GM19463 (cell line): ENCODE data around the gene BHMT2.

ENCODE experiments used
- ATAC-seq: cut with Tn5 transposase; IDR thresholded peaks from one replicate; pipeline ENCODE4 v1.9.1; 2021; ENCODE audit warnings: mild to moderate bottlenecking, moderate library complexity; ENCODE audit not compliant: unreplicated experiment

Gene BHMT2, protein sequence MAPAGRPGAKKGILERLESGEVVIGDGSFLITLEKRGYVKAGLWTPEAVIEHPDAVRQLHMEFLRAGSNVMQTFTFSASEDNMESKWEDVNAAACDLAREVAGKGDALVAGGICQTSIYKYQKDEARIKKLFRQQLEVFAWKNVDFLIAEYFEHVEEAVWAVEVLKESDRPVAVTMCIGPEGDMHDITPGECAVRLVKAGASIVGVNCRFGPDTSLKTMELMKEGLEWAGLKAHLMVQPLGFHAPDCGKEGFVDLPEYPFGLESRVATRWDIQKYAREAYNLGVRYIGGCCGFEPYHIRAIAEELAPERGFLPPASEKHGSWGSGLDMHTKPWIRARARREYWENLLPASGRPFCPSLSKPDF

DNA sequence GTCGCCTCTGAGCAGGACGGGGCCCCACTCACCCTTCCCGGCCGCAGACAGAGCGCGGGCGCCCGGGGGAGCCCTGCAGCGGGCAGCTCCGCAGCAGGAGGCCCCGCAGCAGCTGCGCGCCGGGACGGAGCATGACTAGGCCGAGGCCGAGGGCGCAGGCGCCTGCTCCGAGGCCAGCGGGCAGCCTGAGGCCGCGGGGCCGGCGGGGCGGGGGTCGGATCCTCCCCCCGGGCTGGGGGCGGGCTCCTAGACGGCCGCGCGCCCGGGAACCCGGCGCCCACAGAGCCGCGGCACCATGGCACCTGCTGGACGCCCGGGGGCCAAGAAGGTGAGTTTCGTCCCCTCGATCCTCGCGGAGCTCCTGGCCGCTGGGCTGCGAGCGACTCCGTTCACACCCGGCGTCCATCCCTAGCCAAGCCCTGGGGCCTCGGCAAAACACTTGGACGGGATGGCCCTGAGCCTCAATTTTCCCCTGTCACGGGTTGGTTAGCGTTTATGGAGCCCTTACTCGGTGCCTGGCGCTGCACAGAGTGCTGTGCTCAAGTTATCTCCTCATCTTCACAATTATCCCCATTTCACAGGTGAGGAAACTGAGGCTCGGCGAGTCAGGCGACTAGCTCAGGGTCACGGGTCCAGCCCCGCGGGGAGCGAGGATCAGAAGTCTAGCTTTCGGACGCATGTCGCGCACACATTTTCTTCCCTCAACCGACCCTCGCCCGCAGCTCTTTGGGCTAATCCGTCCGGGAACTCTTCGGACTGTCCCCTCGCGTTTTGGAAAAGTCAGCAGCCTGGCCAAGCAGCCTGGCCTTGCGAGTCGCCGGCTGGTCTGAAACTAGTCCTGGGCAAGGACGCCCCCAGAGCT is at the start of gene BHMT2, which contains the start of gene DMGDH:
TSS of gene BHMT2 (plus strand) at position 280 of the 862 bp plus-strand sequence. CDS start at position 296, 16 bp downstream.
TSS of gene DMGDH (minus strand) at position 187 of the 862 bp plus-strand sequence. CDS start at position 133, 54 bp downstream.
- ATAC-seq = no peak

DNA sequence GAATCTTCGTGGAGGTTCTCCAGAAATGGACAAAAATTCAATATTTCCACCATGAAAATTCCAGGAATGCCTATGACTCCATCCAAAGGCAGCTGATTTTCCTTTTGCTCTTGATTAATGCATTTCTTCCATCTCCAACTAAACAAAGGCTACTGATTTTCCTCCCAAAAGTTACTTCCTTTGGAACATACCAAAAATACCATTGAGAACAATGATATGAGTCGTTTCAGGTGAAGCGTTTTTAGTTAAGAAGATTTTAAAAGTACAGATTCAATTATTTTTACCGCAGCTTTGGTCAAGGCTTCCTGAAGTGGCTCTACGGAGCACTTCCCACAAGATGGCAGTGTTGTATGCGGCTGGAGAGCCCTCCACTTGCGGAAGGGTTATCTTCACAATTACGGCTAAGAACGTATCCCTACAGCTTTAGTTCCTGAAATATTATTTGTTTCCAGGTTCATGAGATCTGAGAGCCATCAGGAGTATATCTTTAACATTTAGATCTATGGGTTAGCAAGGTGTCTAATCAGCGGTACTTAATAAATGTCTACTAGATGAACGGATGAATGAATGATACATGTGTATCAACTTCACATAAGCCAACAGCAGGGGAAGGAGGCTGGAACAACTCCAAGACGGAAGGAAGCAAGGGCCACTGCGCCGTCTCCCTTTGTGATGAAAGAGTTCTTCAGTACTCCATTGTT is 48.6 kb upstream of the BHMT2 start:
- ATAC-seq = no peak

DNA sequence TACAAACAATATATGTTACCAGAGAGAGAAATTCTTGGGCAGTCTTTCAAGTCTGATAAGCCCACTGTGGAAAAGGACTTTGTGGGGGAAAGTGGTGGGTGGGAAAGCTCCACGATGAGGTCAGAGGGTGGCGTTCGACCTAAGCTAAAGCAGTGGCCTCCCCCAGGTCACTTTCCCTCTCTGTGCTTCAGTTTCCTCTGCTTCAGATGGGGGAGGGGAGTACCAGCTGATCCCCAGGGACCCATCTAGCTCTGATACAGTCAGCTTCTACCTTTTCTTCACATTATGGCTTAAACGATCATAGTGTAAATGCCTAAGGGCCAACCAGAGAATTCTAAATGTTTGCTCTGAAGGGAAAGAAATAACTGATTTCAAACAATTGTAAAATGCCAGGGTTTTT is 47.8 kb upstream of the BHMT2 start:
- no peak for ATAC-seq

DNA sequence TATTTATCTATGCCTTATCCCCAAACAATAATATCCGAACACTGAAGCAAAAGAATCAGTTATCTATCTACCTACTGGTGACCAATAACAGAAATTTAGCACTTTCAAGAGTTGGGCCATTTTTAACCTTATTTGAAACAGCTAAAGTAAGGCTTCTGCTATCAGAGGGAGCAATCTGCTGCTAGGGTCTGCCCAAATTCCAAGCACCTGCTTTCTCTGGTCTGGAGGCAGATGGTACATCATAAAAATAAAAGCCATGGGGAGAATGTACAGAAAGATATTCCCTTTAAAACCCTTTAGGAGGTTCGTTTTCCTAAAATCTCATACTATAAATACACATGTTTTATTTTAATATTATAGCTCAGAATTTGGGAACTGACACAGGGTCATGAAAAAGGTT is 46.8 kb upstream of the BHMT2 start:
- no peak for ATAC-seq

DNA sequence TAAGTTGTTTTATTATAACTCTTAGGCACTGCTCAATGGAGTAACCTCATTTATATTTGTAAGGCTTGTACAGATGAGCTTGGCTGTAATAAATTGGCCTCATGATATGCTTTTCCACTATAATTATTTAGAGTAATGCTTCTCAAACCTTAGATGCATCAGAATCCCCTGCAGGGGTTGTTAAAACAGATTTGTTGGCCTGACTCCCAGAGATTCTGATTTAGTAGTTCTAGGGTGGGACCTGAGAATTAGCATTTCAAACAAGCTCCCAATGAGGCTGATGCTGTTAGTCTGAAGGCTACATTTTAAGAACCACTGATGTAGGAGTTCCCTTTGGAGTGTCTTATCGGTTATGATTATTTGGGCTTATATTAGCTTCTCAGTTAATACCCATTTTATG is 46.2 kb upstream of the BHMT2 start:
- no peak for ATAC-seq

DNA sequence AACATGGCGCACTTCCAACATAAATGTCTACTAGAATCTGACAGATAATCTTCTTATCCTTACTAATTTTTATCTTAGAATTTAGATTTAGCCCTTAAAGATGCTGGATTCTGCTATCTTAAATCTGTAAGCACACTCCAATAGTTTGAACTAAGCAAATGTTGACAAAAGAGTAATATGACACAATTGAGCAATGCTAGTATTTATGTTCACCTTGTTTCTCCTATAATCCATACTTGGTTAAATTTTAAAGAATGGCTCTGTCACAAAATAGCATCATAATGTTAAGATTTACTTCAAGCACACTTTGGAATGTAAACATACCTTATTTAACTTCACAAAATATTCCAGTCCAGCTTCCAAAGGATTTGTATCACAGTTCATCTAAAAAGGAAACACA is 45.6 kb upstream of the BHMT2 start:
- ATAC-seq = no peak

DNA sequence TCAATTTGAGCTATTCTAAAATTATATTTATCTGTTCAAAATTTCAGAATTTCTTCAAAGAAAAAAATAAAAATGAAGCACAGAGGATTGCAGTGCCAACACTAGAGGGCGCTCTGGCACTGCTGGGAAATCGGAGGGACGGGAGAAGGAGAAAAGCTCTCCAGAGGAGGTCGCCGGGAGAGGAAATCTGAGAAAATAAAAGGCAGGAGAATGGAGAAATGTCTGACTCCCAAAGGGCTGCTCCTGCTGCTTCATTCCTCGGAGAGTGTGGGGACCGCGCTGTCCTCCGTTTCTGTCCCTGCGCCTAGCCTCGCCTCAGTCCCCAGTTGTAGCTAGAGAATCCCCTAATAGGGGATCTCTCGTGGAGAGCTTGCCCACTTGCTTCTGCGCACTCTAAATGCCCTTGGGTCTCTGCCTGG is 44.5 kb upstream of the BHMT2 start:
- ATAC-seq = no peak

DNA sequence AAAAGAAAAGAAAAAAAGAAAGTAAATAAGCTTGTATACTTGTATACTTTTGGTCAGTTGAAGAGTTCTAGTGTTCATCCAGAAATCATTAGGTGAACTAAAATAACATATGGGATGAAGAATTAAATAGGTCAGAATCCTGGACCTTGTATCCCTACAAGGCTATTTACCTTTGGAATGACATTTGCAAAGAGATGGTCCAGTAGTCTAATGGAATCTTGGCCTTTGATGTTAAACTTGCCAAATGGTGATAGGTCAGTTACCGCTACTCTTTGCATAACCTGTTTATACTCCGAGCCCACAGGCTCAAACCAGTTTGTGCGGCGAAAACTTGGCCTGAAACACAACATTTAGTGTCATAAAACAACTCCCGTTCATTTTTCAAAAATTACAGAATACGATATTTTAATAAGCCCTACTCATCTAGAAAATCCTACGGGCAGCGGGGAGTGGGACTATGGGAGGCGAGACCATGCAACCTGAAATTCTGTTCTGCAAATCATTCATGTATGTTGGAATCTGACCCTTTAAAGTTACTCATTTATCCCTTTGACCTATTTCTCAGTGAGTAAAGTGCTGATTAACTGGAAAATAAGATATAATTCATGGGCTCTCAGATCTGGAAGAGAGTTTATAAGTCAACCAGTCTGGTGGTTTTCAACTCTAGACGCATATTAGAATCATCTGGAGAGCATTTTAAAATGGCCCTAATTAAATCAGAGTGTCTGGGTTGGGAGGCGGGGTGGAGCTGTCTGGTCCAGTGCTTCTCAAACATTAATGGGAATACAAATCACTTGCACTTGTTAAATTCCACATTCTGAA is 38.7 kb upstream of the BHMT2 start:
- ATAC-seq = no peak

DNA sequence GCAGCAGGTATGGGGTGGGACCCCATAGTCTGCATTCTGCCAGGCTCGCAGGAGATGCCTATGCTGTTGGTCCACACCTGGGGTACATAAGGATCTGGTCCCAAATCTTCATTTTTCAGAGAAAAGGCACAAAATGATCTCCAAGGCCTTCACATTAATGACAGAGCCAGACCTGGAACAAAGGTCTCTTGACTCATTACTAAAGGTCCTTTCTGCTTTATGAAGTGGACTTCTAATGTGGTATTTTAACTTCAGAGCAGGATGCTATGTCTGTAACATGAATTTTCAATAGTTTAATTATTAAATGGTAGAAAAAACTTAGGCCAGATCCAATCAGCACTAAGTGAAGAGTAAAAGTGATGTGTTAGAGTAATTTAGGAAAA is 38.1 kb upstream of the BHMT2 start:
- no peak for ATAC-seq

DNA sequence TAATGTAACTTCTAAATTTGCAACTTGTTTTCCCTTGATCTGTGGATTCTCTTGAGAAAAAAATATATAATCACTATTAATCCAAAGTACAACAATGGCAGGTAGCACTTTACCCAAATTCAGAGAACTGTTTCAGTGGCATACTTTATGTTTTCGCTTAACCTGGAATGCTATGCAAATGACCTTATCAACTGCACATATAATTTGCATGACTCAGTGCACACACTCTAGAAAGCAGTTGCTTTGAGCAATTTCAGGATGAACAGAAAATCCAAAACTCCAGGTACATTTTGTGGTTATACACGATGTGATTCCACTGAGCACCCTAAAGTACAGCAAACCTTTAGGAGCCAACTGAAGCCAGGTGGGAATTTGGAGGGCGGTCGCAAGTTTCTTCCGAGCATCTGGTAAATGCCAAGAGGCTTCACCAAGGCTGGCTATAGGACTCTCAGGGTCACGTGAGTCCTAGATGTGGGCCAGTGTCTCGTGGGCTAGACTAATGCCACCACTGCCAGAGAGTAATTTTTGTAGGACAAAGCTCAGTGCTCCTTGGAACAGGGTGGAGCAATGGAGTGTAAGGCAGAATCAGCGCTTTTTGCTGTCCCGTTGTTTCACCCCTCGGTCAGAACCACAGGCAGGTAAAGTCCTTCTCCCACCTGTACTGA is 37.4 kb upstream of the BHMT2 start:
- no peak for ATAC-seq

DNA sequence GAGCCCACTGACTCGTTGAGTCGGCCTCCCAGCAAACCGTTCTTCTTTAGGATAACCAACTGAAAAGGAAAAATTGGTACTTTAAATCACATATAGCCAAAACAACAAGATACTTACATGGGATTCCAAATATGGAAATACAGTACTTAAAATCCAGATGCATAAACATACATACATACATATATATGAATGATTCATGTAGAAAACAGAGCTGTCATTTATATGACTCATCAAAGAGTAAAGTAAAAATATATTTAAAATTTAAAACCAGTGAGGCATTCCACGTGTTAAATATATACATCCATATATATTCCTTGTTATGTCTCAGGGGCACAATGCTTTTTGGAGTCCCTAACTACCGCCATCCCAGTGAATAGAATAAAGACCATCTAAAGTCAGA is 36.8 kb upstream of the BHMT2 start:
- no peak for ATAC-seq

DNA sequence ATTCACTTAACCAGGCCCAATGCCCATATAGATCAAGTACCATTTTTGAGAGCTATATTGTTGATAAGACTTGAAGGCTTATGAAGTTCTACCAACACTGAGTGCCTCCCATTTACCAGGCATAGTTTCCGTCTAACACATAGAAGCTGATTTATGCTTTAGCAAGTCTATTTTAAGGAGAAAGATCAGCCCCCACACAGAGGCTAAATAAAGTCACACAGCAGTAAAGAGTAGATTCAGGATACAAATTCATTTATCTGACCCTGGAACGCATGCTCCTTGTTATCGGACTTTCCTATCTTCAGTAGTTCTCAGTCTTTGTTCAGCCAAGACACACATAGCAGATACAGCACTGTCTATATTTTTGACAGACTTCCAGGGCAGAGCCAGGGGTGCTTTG is 34.3 kb upstream of the BHMT2 start:
- ATAC-seq = no peak

DNA sequence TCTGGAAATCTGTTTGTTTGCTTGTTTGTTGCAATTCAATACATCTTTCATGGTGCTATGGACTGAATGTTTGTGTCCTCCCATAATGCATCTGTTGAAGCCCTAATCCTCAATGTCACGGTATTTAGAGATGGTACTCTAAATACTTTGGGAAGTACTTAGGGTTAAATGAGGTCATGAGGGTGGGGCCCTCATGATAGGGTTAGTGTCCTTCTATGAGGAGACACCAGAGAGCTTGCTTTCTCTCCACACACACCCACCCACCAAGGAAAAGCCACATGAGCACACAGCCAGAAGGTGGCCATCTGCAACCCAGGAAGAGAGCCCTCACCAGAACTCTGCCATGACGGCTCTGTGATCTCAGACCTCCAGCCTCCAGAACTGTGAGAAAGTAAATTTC is 32.8 kb upstream of the BHMT2 start:
- no peak for ATAC-seq

DNA sequence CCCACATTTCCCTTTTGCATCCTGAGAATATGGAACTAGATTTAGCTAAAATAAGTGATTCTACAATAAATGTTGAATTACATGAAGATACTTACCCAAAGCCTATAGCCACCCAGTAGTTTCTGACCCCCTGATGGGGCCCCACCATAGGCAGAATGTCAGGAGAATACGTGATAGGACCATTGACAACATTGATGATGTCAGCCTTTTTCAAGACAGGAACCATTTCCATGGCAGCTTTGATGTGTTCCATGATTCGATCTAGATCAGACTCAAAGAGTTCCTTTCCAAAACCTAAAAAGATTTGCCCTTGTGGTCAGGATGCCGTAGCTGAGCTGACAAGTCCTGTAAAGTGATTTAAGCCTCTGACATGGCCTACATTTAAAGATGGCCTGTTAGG is 27.4 kb upstream of the BHMT2 start:
- no peak for ATAC-seq

DNA sequence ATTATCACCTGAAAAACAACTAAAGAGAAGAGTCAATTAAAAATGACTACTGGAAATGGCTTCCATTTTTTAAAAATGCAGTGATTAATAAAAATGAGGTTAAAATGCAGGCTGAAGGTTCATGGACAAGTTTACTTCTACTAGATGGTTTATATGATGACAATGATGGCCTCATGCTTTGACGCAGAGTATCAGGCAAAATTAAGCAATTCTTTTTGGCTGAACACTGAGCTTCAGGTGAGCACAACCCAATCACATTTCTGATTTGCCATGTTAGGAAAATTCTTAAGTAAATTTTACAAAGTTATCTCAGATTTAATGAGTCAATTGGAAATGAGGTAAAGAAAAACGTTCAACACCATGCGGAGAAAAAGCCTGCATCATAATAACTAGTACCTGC is 22.4 kb upstream of the BHMT2 start:
- ATAC-seq = no peak

DNA sequence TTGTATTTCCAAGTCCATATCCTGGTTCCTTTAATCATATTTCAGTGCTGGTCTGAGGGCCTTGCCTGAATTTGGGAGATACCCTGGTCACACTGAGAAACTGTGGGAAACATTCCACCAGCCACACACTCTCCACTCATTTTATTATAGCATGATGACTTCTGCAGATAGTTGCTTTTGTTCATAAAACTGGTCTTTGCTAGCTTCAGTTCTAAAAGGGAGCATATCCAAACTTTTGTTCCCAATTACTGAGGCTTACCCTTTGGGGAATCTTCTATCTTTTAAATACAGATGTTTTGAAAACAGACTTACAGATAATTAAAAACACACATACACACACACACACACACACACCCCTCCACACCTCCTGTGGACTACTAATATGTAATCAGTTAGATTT is 21.1 kb upstream of the BHMT2 start:
- ATAC-seq = no peak

DNA sequence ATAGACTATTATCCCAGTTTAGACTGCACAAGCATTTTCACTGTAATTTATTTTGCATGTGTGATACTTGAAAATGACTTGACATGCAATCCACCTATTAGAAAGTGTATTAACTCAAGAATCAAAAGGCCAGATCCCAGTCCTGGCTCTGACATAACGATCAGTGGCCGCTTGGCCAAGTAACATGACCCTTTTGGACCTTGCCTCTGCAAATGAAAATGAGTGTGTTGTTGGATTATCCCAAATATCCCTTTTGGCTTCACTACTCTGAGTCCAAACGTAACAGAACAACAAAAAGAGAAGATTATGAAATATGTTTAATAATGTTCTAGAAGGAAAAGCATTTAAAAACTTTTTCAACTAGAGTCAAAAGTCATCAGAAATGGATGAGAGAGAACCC is 19.1 kb upstream of the BHMT2 start:
- no peak for ATAC-seq

DNA sequence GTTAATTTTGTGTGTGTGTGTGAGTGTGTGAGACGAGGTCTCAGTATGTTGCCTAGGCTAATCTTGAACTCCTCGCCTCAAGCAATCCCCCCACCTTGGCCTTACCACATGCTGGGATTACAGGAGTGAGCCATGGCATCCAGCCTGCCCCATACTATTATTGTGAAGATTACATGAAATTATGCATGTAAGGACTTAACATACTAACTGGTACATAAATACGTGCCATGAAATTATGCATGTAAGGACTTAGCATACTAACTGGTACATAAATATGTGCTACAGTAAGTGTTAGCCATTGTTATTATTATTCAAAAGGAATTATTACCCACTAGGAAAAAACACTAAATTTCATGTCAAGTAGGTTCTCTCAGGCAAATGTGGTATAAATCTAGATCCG is 16.2 kb upstream of the BHMT2 start:
- ATAC-seq = no peak

DNA sequence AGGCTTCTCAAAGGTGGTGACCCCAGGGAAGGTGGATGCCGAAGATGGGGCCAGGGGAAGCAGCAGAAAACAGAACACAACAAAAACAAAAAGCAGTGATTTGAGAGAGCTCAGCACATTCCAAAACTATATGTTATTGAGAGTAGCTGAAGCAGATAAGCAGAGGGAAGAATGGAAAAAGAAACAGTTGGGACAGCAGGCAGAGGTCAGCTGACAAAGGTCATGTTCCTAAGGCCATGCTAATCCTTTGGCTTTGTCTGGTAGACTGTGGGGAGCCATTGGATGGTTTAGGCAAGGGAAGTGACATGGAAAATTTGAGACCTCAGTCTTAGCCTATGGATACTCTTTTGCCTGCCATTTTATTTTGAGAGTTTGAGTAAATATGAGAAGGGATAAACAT is 14.6 kb upstream of the BHMT2 start:
- no peak for ATAC-seq

DNA sequence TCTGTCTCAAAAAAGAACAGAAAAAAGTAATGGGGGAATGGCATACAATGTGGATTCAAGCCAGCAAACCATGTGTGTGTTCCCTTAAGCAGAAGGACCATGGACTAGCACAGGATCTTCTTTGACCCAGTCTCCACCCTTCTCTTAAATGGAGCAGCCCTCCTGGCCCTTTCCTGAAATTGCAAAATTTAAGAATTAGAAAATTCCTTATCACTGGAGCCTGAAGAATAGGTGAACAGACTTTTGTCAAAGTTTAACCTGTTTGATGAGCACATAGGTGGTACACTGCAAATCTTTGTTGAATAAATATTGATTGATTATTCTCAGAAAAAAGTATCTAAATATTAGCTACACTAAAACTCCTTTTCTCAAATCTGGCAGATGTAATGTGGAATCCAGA is 12.7 kb upstream of the BHMT2 start:
- ATAC-seq = no peak
